Thyroid gland (tissue), 4 donors: ENCODE data around the gene SALL1. TPM values are rescaled to one million over a fixed set of nuclear protein-coding genes. Genes with fewer than 3 reads are reported as not detected.

Source experiments
- DNase-seq, 2 donors: peaks; one replicate each; pipeline ENCODE4 v3.0.0-alpha.2; 2019
- H3K27ac ChIP-seq, 3 donors: fragments of 200-600 bp; sonication (generic); 1 replicate in 2 of 3; 2 replicates in 1 of 3; pipeline ENCODE4 v1.5.1; 2016 to 2019; ENCODE audit warnings: mild to moderate bottlenecking in 1 of 3, moderate library complexity in 1 of 3
- H3K27me3 ChIP-seq: fragments of 200-600 bp; sonication (generic); one replicate; pipeline ENCODE4 v1.5.1; 2019
- H3K36me3 ChIP-seq, 2 donors: fragments of 200-600 bp; sonication (generic); one replicate each; pipeline ENCODE4 v1.5.1; 2016 to 2019
- H3K4me1 ChIP-seq, 2 donors: fragments of 200-600 bp; sonication (generic); one replicate each; pipeline ENCODE4 v1.5.1; 2017 to 2019
- H3K4me3 ChIP-seq, 3 donors: fragments of 200-600 bp; sonication (generic); replicated peaks in 1 of 3; 1 replicate in 2 of 3; 2 replicates in 1 of 3; pipeline ENCODE4 v1.5.1; 2016; ENCODE audit warnings: mild to moderate bottlenecking in 1 of 3
- H3K9me3 ChIP-seq: fragments of 200-600 bp; sonication (generic); one replicate; pipeline ENCODE4 v1.5.1; 2017
- POLR2A ChIP-seq, 2 donors: fragments of 450-650 bp; IDR thresholded peaks; one replicate each; pipeline ENCODE4 v1.6.1; 2017; ENCODE audit warnings: antibody characterized with exemption in 2 of 2, mild to moderate bottlenecking in 2 of 2, moderate library complexity in 1 of 2
- WGBS, 2 donors: methylation state at CpG; one replicate each; pipeline ENCODE4 v1.1.5; 2017; 5-methylcytosine and 5-hydroxymethylcytosine counted together
- intact Hi-C: fragments of 100-400 bp; cut with DNase I; formaldehyde crosslinking; loops from one replicate; pipeline ENCODE4 v1.15.1; 2023
- total RNA-seq, 4 donors: library from RNA; depleted of rRNA; stranded (reverse); fragments of >200 nt; gene quantifications; one replicate each; pipeline ENCODE4 v1.2.3, GENCODE V29; 2016
- TF ChIP-seq, protein P1 (sequence below), 6 experiments: fragments of 200-600 bp in 3 of 6; fragments of 450-650 bp in 3 of 6; sonication (generic) in 3 of 6; IDR thresholded peaks; one replicate each; pipeline ENCODE4 v1.5.1; 2016 to 2019; ENCODE audit warnings: antibody characterized with exemption in 6 of 6, mild to moderate bottlenecking in 2 of 6, inconsistent platforms in 1 of 6, moderate library complexity in 1 of 6

SALL1 gene
- total RNA-seq, 4 donors from 2014 or later = 23.0 to 57.0 (median 44.0) TPM

DNA sequence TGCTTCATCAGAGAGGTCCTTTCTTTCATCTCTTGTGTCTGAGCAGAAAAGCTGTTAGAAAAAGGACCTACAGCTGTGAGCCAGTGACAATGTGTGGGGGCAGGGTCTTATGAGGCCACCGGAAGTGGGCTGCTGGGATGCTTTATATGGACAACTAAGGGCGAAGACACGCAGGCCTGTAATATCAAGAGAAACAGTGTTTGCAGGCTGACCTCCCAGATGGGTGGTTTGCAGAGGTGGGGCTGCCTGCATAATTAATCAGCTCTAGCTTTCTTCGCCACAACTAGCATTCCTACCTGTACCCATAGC lies 30.4 kb upstream of the SALL1 start:
- no peak overlapping the region for H3K27ac ChIP-seq
- DNase-seq = no peak
- intact Hi-C loops = no loop called here

DNA sequence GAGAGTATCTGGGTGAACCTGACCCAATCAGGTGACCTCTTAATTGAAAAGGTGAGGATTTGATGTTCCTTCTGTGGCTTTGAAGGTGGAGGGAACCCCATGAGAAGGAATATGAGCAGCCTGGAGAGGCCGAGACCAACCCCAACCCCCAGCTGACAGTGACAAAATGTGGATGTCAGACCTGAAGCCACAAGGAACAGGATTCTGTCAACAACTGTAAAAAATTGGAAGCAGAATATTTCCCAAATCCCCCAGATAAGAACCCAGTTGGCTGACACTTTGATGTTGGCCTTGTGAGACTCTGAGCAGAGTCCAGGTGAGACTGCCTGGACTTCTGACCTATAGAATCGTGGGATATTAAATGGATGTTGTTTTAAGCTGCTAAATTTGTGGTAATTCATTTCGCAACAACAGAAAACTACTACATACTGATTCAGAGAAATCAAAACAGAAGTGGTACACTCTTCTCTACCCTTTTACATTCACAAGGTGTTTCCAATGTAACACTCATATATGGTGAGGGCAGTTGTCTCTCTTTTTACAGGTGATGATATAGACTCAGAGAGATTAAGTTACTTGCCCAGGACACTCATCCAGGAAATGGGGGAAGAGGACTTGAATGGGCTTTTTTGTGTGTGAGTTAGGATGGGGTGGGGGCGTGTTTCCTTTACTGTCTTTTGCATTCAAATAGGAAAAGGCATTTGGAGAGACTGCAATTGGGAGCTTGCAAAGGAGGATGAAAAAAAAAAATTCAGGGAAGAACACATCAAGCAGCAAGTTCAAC lies 29.8 kb upstream of the SALL1 start:
- no peak for DNase-seq
- Histone ChIP-seq H3K27me3 (no peaks in the 10 kb centered on the region), H3K36me3 (no peaks in the 10 kb centered on the region), H3K4me3 (no peak overlapping the region), H3K9me3 (no peaks in the 10 kb centered on the region), H3K4me1 (no peaks in the 10 kb centered on the region), H3K27ac (no peak overlapping the region)
- TF ChIP-seq, protein P1, sequence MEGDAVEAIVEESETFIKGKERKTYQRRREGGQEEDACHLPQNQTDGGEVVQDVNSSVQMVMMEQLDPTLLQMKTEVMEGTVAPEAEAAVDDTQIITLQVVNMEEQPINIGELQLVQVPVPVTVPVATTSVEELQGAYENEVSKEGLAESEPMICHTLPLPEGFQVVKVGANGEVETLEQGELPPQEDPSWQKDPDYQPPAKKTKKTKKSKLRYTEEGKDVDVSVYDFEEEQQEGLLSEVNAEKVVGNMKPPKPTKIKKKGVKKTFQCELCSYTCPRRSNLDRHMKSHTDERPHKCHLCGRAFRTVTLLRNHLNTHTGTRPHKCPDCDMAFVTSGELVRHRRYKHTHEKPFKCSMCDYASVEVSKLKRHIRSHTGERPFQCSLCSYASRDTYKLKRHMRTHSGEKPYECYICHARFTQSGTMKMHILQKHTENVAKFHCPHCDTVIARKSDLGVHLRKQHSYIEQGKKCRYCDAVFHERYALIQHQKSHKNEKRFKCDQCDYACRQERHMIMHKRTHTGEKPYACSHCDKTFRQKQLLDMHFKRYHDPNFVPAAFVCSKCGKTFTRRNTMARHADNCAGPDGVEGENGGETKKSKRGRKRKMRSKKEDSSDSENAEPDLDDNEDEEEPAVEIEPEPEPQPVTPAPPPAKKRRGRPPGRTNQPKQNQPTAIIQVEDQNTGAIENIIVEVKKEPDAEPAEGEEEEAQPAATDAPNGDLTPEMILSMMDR (IDR thresholded peaks at IDR 0.05) = no peak
- TF ChIP-seq POLR2A (IDR thresholded peaks at IDR 0.05) = no peak
- intact Hi-C loops = no loop called here
- 77 to 81% methylated on average over 4 of the region's 4 CpGs for WGBS, 2 donors

More for the DNA sequence above, 30.4 kb upstream of the SALL1 start:
- no peak for TF ChIP-seq POLR2A (IDR thresholded peaks at IDR 0.05)
- TF ChIP-seq, protein P1 (IDR thresholded peaks at IDR 0.05) = no peak
- H3K4me1 ChIP-seq = no peaks in the 10 kb centered on the region
- H3K4me3 ChIP-seq = no peak overlapping the region
- H3K36me3 ChIP-seq = no peaks in the 10 kb centered on the region
- H3K9me3 ChIP-seq = no peaks in the 10 kb centered on the region
- WGBS, 2 donors = 53 to 70% methylated on average over 4 of the region's 4 CpGs
- no peaks in the 10 kb centered on the region for H3K27me3 ChIP-seq

DNA sequence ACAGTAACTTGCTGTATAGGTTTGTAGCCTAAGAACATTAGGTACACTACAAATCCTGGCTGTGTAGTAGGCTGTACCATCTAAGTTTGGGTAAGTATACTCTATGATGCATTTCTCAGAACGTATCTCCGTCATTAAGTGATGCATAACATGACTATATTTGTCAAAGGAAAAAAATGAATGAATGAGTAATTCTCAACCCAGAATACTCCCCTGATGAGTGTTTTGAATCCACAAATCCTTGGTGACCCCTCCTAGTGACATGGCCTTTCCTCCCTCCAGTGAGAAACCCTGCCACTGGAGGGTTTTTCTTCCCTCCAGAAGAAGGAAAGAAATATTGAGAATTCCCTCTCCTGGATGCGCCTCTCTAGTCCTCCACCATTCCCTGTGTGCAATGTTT lies 24.0 kb upstream of the SALL1 start:
- intact Hi-C loops = no loop called here
- Histone ChIP-seq H3K27ac (no peak overlapping the region), H3K36me3 (no peaks in the 10 kb centered on the region), H3K9me3 (no peaks in the 10 kb centered on the region), H3K27me3 (no peaks in the 10 kb centered on the region), H3K4me3 (no peak overlapping the region), H3K4me1 (no peaks in the 10 kb centered on the region)
- WGBS, 2 donors = 92 to 93% methylated on average over 3 of the region's 3 CpGs
- no peak for TF ChIP-seq POLR2A (IDR thresholded peaks at IDR 0.05)
- TF ChIP-seq, protein P1 (IDR thresholded peaks at IDR 0.05) = no peak
- no peak for DNase-seq

DNA sequence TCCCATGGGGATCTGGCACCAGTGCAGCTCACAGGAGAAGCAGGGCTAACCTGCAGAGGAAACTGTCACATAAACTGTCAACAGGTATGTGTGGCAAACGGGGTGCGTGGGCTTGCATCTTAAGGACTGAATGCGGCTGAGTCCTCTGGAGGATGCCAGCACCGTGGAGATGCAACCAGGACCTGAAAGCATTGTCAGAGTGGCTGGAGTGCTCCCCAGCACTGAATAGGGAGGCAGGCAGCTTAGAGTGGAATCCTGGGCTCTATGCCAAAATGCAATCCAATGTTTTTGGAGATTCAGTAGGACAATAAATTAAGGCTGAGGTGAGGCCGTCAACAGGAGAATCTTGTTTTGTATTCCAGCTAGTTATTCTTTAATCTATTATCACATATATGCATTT lies 21.3 kb upstream of the SALL1 start:
- H3K36me3 ChIP-seq = no peaks in the 10 kb centered on the region
- DNase-seq = no peak
- H3K4me1 ChIP-seq = peaks cover 6 to 7% of the 10 kb centered on the region in 2 donors
- H3K27ac ChIP-seq = no peak overlapping the region
- H3K4me3 ChIP-seq = no peak overlapping the region
- 83 to 86% methylated on average over 5 of the region's 5 CpGs for WGBS, 2 donors
- TF ChIP-seq, protein P1 (IDR thresholded peaks at IDR 0.05) = no peak
- TF ChIP-seq POLR2A (IDR thresholded peaks at IDR 0.05) = no peak
- intact Hi-C loops = no loop called here
- no peaks in the 10 kb centered on the region for H3K27me3 ChIP-seq
- H3K9me3 ChIP-seq = no peaks in the 10 kb centered on the region

DNA sequence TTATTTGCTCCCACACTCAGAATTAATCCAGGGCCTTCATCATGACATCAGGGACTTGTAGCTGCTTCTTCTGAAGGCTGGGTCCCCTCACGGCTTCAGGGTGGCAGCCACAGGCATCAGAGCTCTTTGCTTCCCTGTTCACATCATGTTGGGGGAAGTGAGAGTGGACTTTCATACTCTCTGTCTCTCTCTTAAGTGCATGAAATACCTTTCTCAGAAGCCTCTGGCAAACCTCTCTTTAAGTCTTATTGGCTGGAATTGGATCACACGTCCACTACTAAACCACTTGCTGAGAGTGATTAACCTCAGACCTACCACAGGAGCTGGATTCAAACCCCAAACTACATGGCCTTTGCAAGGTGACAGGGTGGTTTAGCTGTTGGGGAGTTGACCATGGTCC lies 17.7 kb upstream of the SALL1 start:
- peaks cover 8 to 26% of the 10 kb centered on the region in 2 donors for H3K4me1 ChIP-seq
- H3K4me3 ChIP-seq = no peak overlapping the region
- H3K36me3 ChIP-seq = no peaks in the 10 kb centered on the region
- 84 to 89% methylated on average over 2 of the region's 2 CpGs for WGBS, 2 donors
- TF ChIP-seq, protein P1 (IDR thresholded peaks at IDR 0.05) = no peak
- no peak for TF ChIP-seq POLR2A (IDR thresholded peaks at IDR 0.05)
- intact Hi-C loops = no loop called here
- no peaks in the 10 kb centered on the region for H3K27me3 ChIP-seq
- DNase-seq = no peak
- no peak overlapping the region for H3K27ac ChIP-seq
- no peaks in the 10 kb centered on the region for H3K9me3 ChIP-seq
